HCT116 (cell line): ENCODE measurements around the gene CDR2L. TPM values are rescaled to one million over a fixed set of nuclear protein-coding genes. Genes with fewer than 3 reads are reported as not detected.

ENCODE experiments used
- ATAC-seq: fragments of 200-7000 bp; cut with Tn5 transposase; 2 replicates; pipeline ENCODE4 v1.9.1; 2020; ENCODE audit warnings: mild to moderate bottlenecking, moderate library complexity
- BruUV-seq: library from RNA; stranded (reverse); fragments of 400-500 nt; replicated peaks from 2 replicates; lab custom pipeline; 2021; lab: Mats Ljungman, UMichigan
- CTCF ChIA-PET: fragments of 300-600 bp; sonication (Branson Sonifier 250); formaldehyde crosslinking; loops from one replicate; lab custom pipeline; 2021; ENCODE audit warnings: antibody characterized with exemption; lab: Charles Lee
- POLR2A ChIA-PET: fragments of 300-600, 350-600 bp; sonication (Branson Sonifier 250); formaldehyde crosslinking; loops from one replicate; lab custom pipeline; 2021; ENCODE audit warnings: antibody characterized with exemption; lab: Charles Lee
- RAD21 ChIA-PET, 2 experiments: fragments of 300-600 bp; sonication (Branson Sonifier 250); formaldehyde crosslinking; loops; one replicate each; lab custom pipeline; 2023; ENCODE audit warnings: low total read pairs in 2 of 2; ENCODE audit not compliant: uncharacterized antibody in 2 of 2, unreplicated experiment in 2 of 2, low non-redundant PET in 1 of 2; lab: Charles Lee
- DNase-seq: peaks from one replicate; pipeline ENCODE4 v3.0.0-alpha.2; 2010; ENCODE audit warnings: low read depth, low spot score
- H2AFZ ChIP-seq: fragments of 200-600 bp; shearing (Covaris generic), sonication (generic); 2 replicates; pipeline ENCODE4 v1.6.1; 2017; ENCODE audit warnings: low read depth, mixed run types, mixed read lengths, antibody characterized with exemption, low read length; ENCODE audit not compliant: poor library complexity, severe bottlenecking
- H3K27ac ChIP-seq: 2 replicates; pipeline ENCODE4 v1.5.1; 2012; ENCODE audit warnings: low read depth, low read length
- H3K27me3 ChIP-seq: fragments of 200-600 bp; sonication (generic); 2 replicates; pipeline ENCODE4 v1.6.1; 2016; ENCODE audit warnings: mixed run types, low read length, mixed read lengths; ENCODE audit not compliant: insufficient read depth
- H3K36me3 ChIP-seq, 2 experiments: fragments of 200-500 bp in 1 of 2; fragments of 200-600 bp in 1 of 2; sonication (Bioruptor generic) in 1 of 2; sonication (generic) in 1 of 2; 2 replicates each; pipeline versions ENCODE4 v1.5.1 to v1.6.1; 2014 to 2016; ENCODE audit warnings: low read length in 2 of 2, inconsistent platforms in 1 of 2, mixed read lengths in 1 of 2, mixed run types in 1 of 2; ENCODE audit not compliant: insufficient read depth in 2 of 2, control insufficient read depth in 1 of 2
- H3K4me1 ChIP-seq, 2 experiments: fragments of 200-600 bp in 1 of 2; sonication (generic) in 1 of 2; 2 replicates each; pipeline versions ENCODE4 v1.5.1 to v1.6.1; 2012 to 2017; ENCODE audit warnings: low read length in 2 of 2, inconsistent platforms in 1 of 2, mild to moderate bottlenecking in 1 of 2, mixed read lengths in 1 of 2, mixed run types in 1 of 2, moderate library complexity in 1 of 2; ENCODE audit not compliant: insufficient read depth in 2 of 2, control insufficient read depth in 1 of 2
- H3K4me2 ChIP-seq: fragments of 200-600 bp; sonication (generic); 2 replicates; pipeline ENCODE4 v1.6.1; 2017; ENCODE audit warnings: mixed run types, low read length, mixed read lengths
- H3K4me3 ChIP-seq, 2 experiments: fragments of 200-600 bp in 1 of 2; sonication (generic) in 1 of 2; replicated peaks in 1 of 2; 2 replicates each; pipeline ENCODE4 v1.5.1; 2011 to 2016; ENCODE audit warnings: low read length in 2 of 2, control low read depth in 1 of 2, low read depth in 1 of 2, mild to moderate bottlenecking in 1 of 2, mixed read lengths in 1 of 2, mixed run types in 1 of 2
- H3K79me2 ChIP-seq: fragments of 200-600 bp; sonication (generic); 2 replicates; pipeline ENCODE4 v1.6.1; 2017; ENCODE audit warnings: mild to moderate bottlenecking, mixed run types, low read length, moderate library complexity, mixed read lengths; ENCODE audit not compliant: insufficient read depth
- H3K9ac ChIP-seq: fragments of 200-600 bp; sonication (generic); 2 replicates; pipeline ENCODE4 v1.6.1; 2016; ENCODE audit warnings: low read length, mixed read lengths
- H3K9me2 ChIP-seq: fragments of 200-600 bp; sonication (generic), shearing (Covaris generic); 2 replicates; pipeline ENCODE4 v1.6.1; 2017; ENCODE audit warnings: mixed run types, mild to moderate bottlenecking, moderate library complexity; ENCODE audit not compliant: insufficient read depth
- H3K9me3 ChIP-seq, 2 experiments: fragments of 200-500 bp in 1 of 2; fragments of 200-600 bp in 1 of 2; sonication (Bioruptor generic) in 1 of 2; sonication (generic) in 1 of 2; 2 replicates each; pipeline ENCODE4 v1.6.1; 2014 to 2017; ENCODE audit warnings: low read length in 2 of 2, mixed read lengths in 2 of 2, inconsistent platforms in 1 of 2, low read depth in 1 of 2, mild to moderate bottlenecking in 1 of 2, mixed run types in 1 of 2, moderate library complexity in 1 of 2; ENCODE audit not compliant: control insufficient read depth in 1 of 2, insufficient read depth in 1 of 2
- H4K20me1 ChIP-seq: fragments of 200-600 bp; sonication (generic), shearing (Covaris generic); 2 replicates; pipeline ENCODE4 v1.6.1; 2017; ENCODE audit warnings: mixed run types, mild to moderate bottlenecking, moderate library complexity; ENCODE audit not compliant: insufficient read depth
- CBX3 ChIP-seq: IDR thresholded peaks from 2 replicates; pipeline ENCODE4 v1.6.1; 2012; ENCODE audit warnings: low read depth
- CEBPB ChIP-seq: IDR thresholded peaks from 2 replicates; pipeline ENCODE4 v1.6.1; 2012; ENCODE audit warnings: low read depth
- EGR1 ChIP-seq: IDR thresholded peaks from 2 replicates; pipeline ENCODE4 v1.6.1; 2012; ENCODE audit warnings: low read depth
- POLR2A ChIP-seq: IDR thresholded peaks from 2 replicates; pipeline ENCODE4 v1.7.0; 2011; ENCODE audit warnings: borderline replicate concordance; ENCODE audit not compliant: insufficient read depth, insufficient read length; ENCODE audit errors: extremely low read depth
- POLR2AphosphoS5 ChIP-seq: IDR thresholded peaks from 2 replicates; pipeline ENCODE4 v1.6.1; 2011; ENCODE audit warnings: mild to moderate bottlenecking, low read depth, low read length, moderate library complexity
- TCF7L2 ChIP-seq: IDR thresholded peaks from 2 replicates; pipeline ENCODE4 v1.7.0; 2011; ENCODE audit warnings: borderline replicate concordance, inconsistent platforms; ENCODE audit not compliant: insufficient read depth, insufficient read length; ENCODE audit errors: extremely low read depth
- ZFX ChIP-seq: fragments of 450-650 bp; IDR thresholded peaks from 2 replicates; pipeline ENCODE4 v1.6.1; 2017
- ZNF274 ChIP-seq: fragments of 200-500 bp; sonication (Bioruptor generic); IDR thresholded peaks from 2 replicates; pipeline ENCODE4 v1.6.1; 2014; ENCODE audit warnings: mild to moderate bottlenecking, low read depth, low read length, inconsistent platforms
- intact Hi-C: fragments of 100-400 bp; cut with micrococcal nuclease; formaldehyde crosslinking; loops from 2 replicates; pipeline ENCODE4 v1.10.0; 2022
- total RNA-seq: library from RNA; stranded (reverse); gene quantifications from one replicate; pipeline ENCODE4 v1.2.1, GENCODE V29; 2021; ENCODE audit not compliant: unreplicated experiment
- TF ChIP-seq, protein P1 (sequence below): IDR thresholded peaks from 2 replicates; pipeline ENCODE4 v1.6.1; 2012
- TF ChIP-seq, protein P2 (sequence below): IDR thresholded peaks from 2 replicates; pipeline ENCODE4 v1.6.1; 2011; ENCODE audit warnings: mild to moderate bottlenecking, low read length, moderate library complexity; ENCODE audit not compliant: insufficient replicate concordance; ENCODE audit errors: extremely low read depth
- TF ChIP-seq, protein P3 (sequence below): IDR thresholded peaks from 2 replicates; pipeline ENCODE4 v1.6.1; 2012

The CDR2L gene
- total RNA-seq, 1 experiment from 2014 or later: 26.5 TPM

DNA sequence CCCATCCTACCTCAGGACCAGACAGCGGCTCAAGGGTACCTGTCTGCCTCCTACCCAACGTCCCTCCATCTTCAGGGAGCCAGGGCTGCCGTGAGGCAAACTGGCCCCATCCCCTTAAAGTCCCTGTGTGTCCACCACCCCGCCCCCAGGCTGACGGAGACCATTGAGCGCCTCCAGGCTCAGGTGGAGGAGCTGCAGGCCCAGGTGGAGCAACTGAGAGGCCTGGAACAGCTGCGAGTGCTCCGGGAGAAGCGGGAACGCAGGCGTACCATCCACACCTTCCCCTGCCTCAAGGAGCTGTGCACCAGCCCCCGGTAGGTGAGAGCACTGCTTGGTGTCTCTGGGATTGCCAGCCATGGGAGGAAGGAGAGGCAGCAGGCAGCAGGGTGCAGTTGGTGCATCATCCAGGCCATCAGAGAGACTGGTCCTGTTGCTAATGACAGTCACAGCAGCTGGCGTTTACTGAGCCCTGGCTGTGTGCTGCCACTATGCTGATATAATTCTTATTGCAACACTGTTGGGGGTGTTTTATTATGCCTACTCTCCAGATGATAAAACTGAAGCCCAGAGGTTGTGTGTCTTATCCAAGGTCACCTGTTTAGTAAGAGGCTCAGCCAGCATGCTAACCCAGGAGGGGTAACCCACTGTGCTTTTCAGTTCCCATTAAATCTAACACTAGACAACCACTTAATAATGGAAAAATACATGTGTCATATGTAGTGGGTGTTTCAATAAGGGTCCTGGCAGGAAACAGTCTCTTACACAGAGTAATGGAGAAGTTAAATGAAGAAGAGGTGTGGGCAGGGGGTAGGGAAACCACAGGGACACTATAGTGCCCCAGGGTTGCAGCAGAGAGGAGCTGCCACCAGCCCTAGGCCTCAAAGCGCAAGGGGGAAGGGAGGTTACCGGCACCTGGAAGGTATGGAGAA is 14.7 kb downstream of the CDR2L start:
- POLR2A ChIA-PET: no interaction called here

More for the DNA sequence above, 14.7 kb downstream of the CDR2L start:
- BruUV-seq: no TSS peak
- H3K27me3 ChIP-seq: no peaks in the 10 kb centered on the region
- TF ChIP-seq CEBPB (no peak), TCF7L2 (no peak), ZNF274 (no peak), EGR1 (no peak), ZFX (no peak), POLR2A (no peak), CBX3 (no peak), POLR2AphosphoS5 (no peak)
- TF ChIP-seq, protein P1, sequence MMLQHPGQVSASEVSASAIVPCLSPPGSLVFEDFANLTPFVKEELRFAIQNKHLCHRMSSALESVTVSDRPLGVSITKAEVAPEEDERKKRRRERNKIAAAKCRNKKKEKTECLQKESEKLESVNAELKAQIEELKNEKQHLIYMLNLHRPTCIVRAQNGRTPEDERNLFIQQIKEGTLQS: no peak
- TF ChIP-seq, protein P2, sequence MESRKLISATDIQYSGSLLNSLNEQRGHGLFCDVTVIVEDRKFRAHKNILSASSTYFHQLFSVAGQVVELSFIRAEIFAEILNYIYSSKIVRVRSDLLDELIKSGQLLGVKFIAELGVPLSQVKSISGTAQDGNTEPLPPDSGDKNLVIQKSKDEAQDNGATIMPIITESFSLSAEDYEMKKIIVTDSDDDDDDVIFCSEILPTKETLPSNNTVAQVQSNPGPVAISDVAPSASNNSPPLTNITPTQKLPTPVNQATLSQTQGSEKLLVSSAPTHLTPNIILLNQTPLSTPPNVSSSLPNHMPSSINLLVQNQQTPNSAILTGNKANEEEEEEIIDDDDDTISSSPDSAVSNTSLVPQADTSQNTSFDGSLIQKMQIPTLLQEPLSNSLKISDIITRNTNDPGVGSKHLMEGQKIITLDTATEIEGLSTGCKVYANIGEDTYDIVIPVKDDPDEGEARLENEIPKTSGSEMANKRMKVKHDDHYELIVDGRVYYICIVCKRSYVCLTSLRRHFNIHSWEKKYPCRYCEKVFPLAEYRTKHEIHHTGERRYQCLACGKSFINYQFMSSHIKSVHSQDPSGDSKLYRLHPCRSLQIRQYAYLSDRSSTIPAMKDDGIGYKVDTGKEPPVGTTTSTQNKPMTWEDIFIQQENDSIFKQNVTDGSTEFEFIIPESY: no peak
- TF ChIP-seq, protein P3, sequence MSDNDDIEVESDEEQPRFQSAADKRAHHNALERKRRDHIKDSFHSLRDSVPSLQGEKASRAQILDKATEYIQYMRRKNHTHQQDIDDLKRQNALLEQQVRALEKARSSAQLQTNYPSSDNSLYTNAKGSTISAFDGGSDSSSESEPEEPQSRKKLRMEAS: no peak
- intact Hi-C loops: no loop called here
- no peaks in the 10 kb centered on the region for H3K9me2 ChIP-seq
- no peaks in the 10 kb centered on the region for H3K4me1 ChIP-seq
- DNase-seq: no peak
- no peaks in the 10 kb centered on the region for H3K9me3 ChIP-seq
- peaks cover 7 to 21% of the 10 kb centered on the region in 2 experiments; a peak in 2 of 4 replicates for H3K36me3 ChIP-seq
- 0 out of 2 replicates have a peak, but pooled peaks cover 4% of the 10 kb centered on the region for H3K79me2 ChIP-seq
- H3K4me3 ChIP-seq: no peak overlapping the region
- H3K27ac ChIP-seq: no peak overlapping the region
- no peak overlapping the region for H3K9ac ChIP-seq
- no peak overlapping the region for H3K4me2 ChIP-seq
- ChIA-PET CTCF (no interaction called here), RAD21 (no interaction called here)
- ATAC-seq: no peak
- H4K20me1 ChIP-seq: no peaks in the 10 kb centered on the region
- no peak overlapping the region for H2AFZ ChIP-seq
